GM12878 (cell line): ENCODE measurements around the gene CDC42BPB. TPM values are rescaled to one million over a fixed set of nuclear protein-coding genes. Genes with fewer than 3 reads are reported as not detected.

Source experiments
- ATAC-seq: fragments of 200-7000 bp; cut with Tn5 transposase; 3 replicates; pipeline ENCODE4 v1.9.1; 2020; ENCODE audit warnings: mild to moderate bottlenecking, moderate library complexity
- BruUV-seq: library from RNA; stranded (reverse); fragments of 400-500 nt; replicated peaks from 2 replicates; lab custom pipeline; 2021; lab: Mats Ljungman, UMichigan
- CTCF ChIA-PET: fragments of 300-600 bp; sonication (Branson Sonifier 250); formaldehyde crosslinking; extraction: SDS; loops from one replicate; lab custom pipeline; 2021; ENCODE audit warnings: inconsistent platforms; lab: Yijun Ruan, JAX
- POLR2A ChIA-PET: fragments of 350-600 bp; formaldehyde crosslinking; extraction: SDS; loops from one replicate; lab custom pipeline; 2021; ENCODE audit warnings: inconsistent platforms; lab: Charles Lee
- RAD21 ChIA-PET: fragments of 300-600 bp; sonication (Branson Sonifier 250); formaldehyde crosslinking; loops from one replicate; lab custom pipeline; 2023; ENCODE audit warnings: antibody characterized with exemption; ENCODE audit not compliant: unreplicated experiment; lab: Charles Lee
- SMC1A ChIA-PET: fragments of 300-600 bp; sonication (Branson Sonifier 250); formaldehyde crosslinking; loops from one replicate; lab custom pipeline; 2023; ENCODE audit not compliant: unreplicated experiment, uncharacterized antibody; lab: Charles Lee
- DNase-seq: peaks from one replicate; pipeline ENCODE4 v3.0.0-alpha.2; 2011; ENCODE audit warnings: low read depth, low spot score
- FAIRE-seq: peaks from 3 replicates; lab custom pipeline; 2011; peaks lifted over from hg19 to GRCh38; lab: Jason Lieb, UNC
- H2AFZ ChIP-seq: 2 replicates; pipeline ENCODE4 v1.6.0; 2011; ENCODE audit warnings: low read depth, low read length, control low read depth; ENCODE audit not compliant: control insufficient read depth
- H3K27ac ChIP-seq: 2 replicates; pipeline ENCODE4 v1.5.1; 2011; ENCODE audit warnings: control low read depth; ENCODE audit not compliant: control insufficient read depth, insufficient read depth
- H3K27me3 ChIP-seq, 2 experiments: replicated peaks in 1 of 2; 2 replicates each; pipeline versions ENCODE4 v1.6.0 to v1.6.1; 2011; ENCODE audit warnings: low read length in 1 of 2; ENCODE audit not compliant: control insufficient read depth in 2 of 2, insufficient read depth in 2 of 2
- H3K36me3 ChIP-seq, 2 experiments: 2 replicates each; pipeline ENCODE4 v1.5.1; 2011; ENCODE audit warnings: low read length in 1 of 2; ENCODE audit not compliant: control insufficient read depth in 2 of 2, insufficient read depth in 2 of 2
- H3K4me1 ChIP-seq: 2 replicates; pipeline ENCODE4 v1.6.1; 2011; ENCODE audit warnings: mild to moderate bottlenecking, low read length, moderate library complexity, mixed read lengths; ENCODE audit not compliant: control insufficient read depth, insufficient read depth
- H3K4me2 ChIP-seq: 2 replicates; pipeline ENCODE4 v1.6.0; 2011; ENCODE audit warnings: control low read depth; ENCODE audit not compliant: control insufficient read depth, insufficient read depth
- H3K4me3 ChIP-seq: fragments of 200-600 bp; sonication (generic); 2 replicates; pipeline ENCODE4 v1.5.1; 2016
- H3K79me2 ChIP-seq: 2 replicates; pipeline ENCODE4 v1.6.0; 2011; ENCODE audit warnings: low read length; ENCODE audit not compliant: control insufficient read depth, insufficient read depth
- H3K9ac ChIP-seq: 2 replicates; pipeline ENCODE4 v1.8.0; 2011; ENCODE audit warnings: low read length, control low read depth, mixed read lengths; ENCODE audit not compliant: control insufficient read depth, insufficient read depth
- H3K9me3 ChIP-seq: replicated peaks from 3 replicates; pipeline ENCODE4 v1.5.1; 2011; ENCODE audit warnings: mild to moderate bottlenecking, low read length; ENCODE audit not compliant: control insufficient read depth, insufficient read depth
- H4K20me1 ChIP-seq: 2 replicates; pipeline ENCODE4 v1.6.0; 2011; ENCODE audit not compliant: control insufficient read depth, insufficient read depth
- CREM ChIP-seq: IDR thresholded peaks from 2 replicates; pipeline ENCODE4 v1.6.1; 2014; ENCODE audit warnings: antibody characterized with exemption, low read depth
- FOS ChIP-seq: IDR thresholded peaks from 3 replicates; pipeline ENCODE4 v1.6.1; 2011; ENCODE audit warnings: borderline replicate concordance; ENCODE audit not compliant: insufficient read length; ENCODE audit errors: extremely low read depth
- IKZF1 ChIP-seq: fragments of 450-650 bp; conservative IDR thresholded peaks from 2 replicates; pipeline ENCODE4 v1.6.1; 2017; ENCODE audit warnings: antibody characterized with exemption, mild to moderate bottlenecking
- MEF2B ChIP-seq: fragments of 450-650 bp; IDR thresholded peaks from 2 replicates; pipeline ENCODE4 v1.6.1; 2018; ENCODE audit warnings: mild to moderate bottlenecking, moderate library complexity; ENCODE audit not compliant: partially characterized antibody, poor library complexity, severe bottlenecking
- NR2F1 ChIP-seq: fragments of 450-650 bp; conservative IDR thresholded peaks from 2 replicates; pipeline ENCODE4 v1.6.1; 2017; ENCODE audit warnings: mild to moderate bottlenecking
- RAD21 ChIP-seq: IDR thresholded peaks from 2 replicates; pipeline ENCODE4 v1.6.1; 2011; ENCODE audit warnings: mild to moderate bottlenecking, low read depth, low read length, moderate library complexity; ENCODE audit not compliant: insufficient read depth
- RAD51 ChIP-seq: fragments of 450-650 bp; IDR thresholded peaks from 2 replicates; pipeline ENCODE4 v1.6.1; 2016; ENCODE audit warnings: moderate library complexity, mild to moderate bottlenecking, inconsistent platforms
- SMARCA5 ChIP-seq: fragments of 450-650 bp; IDR thresholded peaks from 2 replicates; pipeline ENCODE4 v1.6.1; 2017; ENCODE audit warnings: mild to moderate bottlenecking
- SMC3 ChIP-seq: IDR thresholded peaks from 2 replicates; pipeline ENCODE4 v1.6.1; 2011; ENCODE audit warnings: low read length, improper control_type of control experiment, borderline replicate concordance
- TBL1XR1 ChIP-seq: IDR thresholded peaks from 2 replicates; pipeline ENCODE4 v1.6.1; 2012; ENCODE audit warnings: low read depth, low read length, improper control_type of control experiment
- WGBS: methylation state at CpG from one replicate; pipeline ENCODE4 v1.1.6; 2016; ENCODE audit warnings: low lambda C conversion rate; ENCODE audit not compliant: insufficient replicate concordance, insufficient coverage; ENCODE audit errors: missing lambda C conversion rate; 5-methylcytosine and 5-hydroxymethylcytosine counted together
- in situ Hi-C: fragments of 300-500 bp; cut with MboI; formaldehyde crosslinking; loops from 9 replicates; pipeline ENCODE4 v1.14.3; 2018; ENCODE audit warnings: mixed read lengths
- intact Hi-C: fragments of 100-400 bp; cut with micrococcal nuclease; formaldehyde crosslinking; loops from one replicate; pipeline ENCODE4 v1.14.2; 2022; ENCODE audit not compliant: unreplicated experiment
- polyA plus RNA-seq, 11 experiments: library from polyadenylated mRNA; depleted of rRNA in 4 of 11; unstranded in 6 of 11; stranded (reverse) in 5 of 11; fragments of >200 nt; fragmentation: Nextera tagmentation in 4 of 11; fragmentation: Illumina TruSeq in 1 of 11; extraction: Ambion mirVana in 4 of 11; extraction: Trizol in 1 of 11; gene quantifications; 1 replicate in 1 of 11; 2 replicates in 10 of 11; pipeline versions ENCODE4 v1.2.1 to v1.2.3, GENCODE V29; 2011 to 2016; ENCODE audit warnings: inconsistent platforms in 2 of 11, missing spikeins in 2 of 11, low read depth in 1 of 11
- total RNA-seq, 4 experiments: library from RNA; depleted of rRNA in 3 of 4; stranded (reverse); fragments of >200 nt in 3 of 4; fragmentation: Illumina TruSeq in 1 of 4; extraction: Trizol in 1 of 4; gene quantifications; 2 replicates each; pipeline versions ENCODE4 v1.2.1 to v1.2.3, GENCODE V29; 2013 to 2021
- TF ChIP-seq, protein P1 (sequence below): fragments of 450-650 bp; IDR thresholded peaks from 2 replicates; pipeline ENCODE4 v1.6.1; 2016; ENCODE audit warnings: mild to moderate bottlenecking
- TF ChIP-seq, protein P2 (sequence below): IDR thresholded peaks from 2 replicates; pipeline ENCODE4 v1.6.1; 2011; ENCODE audit warnings: borderline replicate concordance, low read depth, mild to moderate bottlenecking, moderate library complexity, mixed read lengths, low read length; ENCODE audit not compliant: insufficient read depth; ENCODE audit errors: extremely low read length
- TF ChIP-seq, protein P3 (sequence below), 3 experiments: IDR thresholded peaks in 2 of 3; conservative IDR thresholded peaks in 1 of 3; 2 replicates each; pipeline ENCODE4 v1.5.1; 2011; ENCODE audit warnings: low read depth in 3 of 3, low read length in 3 of 3, mild to moderate bottlenecking in 3 of 3, control low read depth in 2 of 3, moderate library complexity in 2 of 3, inconsistent platforms in 1 of 3, mixed read lengths in 1 of 3; ENCODE audit not compliant: control insufficient read depth in 2 of 3, insufficient read depth in 1 of 3; ENCODE audit errors: extremely low read depth in 1 of 3
- TF ChIP-seq, protein P4 (sequence below): fragments of 450-650 bp; IDR thresholded peaks from 2 replicates; pipeline ENCODE4 v1.6.1; 2017; ENCODE audit warnings: mild to moderate bottlenecking, moderate library complexity

Gene CDC42BPB
- total and polyA plus RNA-seq, 10 of the 15 experiments (the other 5 are each of a cell fraction or from before 2014, with no cell fraction given): 0.42 to 22.1 (median 13.3) TPM

DNA sequence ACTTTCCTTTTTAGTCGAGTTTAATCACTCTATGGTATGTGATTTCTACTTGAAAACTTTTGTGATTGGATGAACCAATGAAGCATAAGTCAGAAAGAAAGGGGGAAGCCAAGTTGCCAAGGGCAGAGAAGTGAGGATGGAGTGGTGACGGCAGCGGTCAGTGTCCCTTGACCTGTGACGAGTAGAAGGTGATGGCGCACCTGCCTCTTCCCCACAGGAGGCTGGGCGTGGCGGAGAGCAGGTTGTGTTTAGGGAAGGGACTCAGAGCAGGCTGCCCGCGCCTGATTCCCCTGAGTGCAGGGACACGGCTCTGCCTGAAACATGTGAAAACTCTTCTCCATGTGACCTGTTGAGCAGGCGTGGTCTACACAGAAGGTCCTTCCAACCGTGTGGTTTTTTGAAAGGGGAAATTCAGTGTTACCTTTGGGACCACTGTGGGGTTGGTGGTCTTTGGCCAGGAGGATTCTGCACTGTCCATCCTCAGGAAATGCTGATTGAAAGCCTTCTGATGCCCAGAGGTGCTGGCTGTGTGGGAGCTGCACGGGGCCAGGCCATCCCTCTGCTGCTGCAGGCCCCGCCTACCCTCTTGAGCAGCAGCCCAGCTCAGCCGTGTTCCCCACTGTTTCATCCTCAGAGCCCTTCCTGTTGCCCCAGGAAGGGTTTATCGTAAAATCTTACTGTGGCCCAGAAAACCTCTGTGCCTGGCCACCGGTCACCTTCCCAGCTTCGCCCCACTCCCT lies 158.4 kb downstream of the CDC42BPB start:
- Histone ChIP-seq H3K9ac (peak overlapping the region; percentile 13; the same call in 1 of the 2 replicates), H3K4me2 (peak overlapping the region; percentile 79), H3K9me3 (no peaks in the 10 kb centered on the region), H3K79me2 (peaks cover 33% of the 10 kb centered on the region), H3K4me3 (peak overlapping the region; percentile 9; the same call in 1 of the 2 replicates), H3K4me1 (peaks cover 59% of the 10 kb centered on the region), H2AFZ (no peak overlapping the region), H3K27me3 (no peaks in the 10 kb centered on the region), H4K20me1 (no peaks in the 10 kb centered on the region), H3K36me3 (peaks cover 25 to 30% of the 10 kb centered on the region in 2 experiments; a peak in 3 of 4 replicates), H3K27ac (peak overlapping the region; percentile 79)
- CTCF ChIA-PET: interaction anchor here (0.8 kb wide), 1 partner anchor 205 kb away, joined by 3 read pairs; no protein-coding TSS in a partner anchor
- SMC1A ChIA-PET: interaction anchor here (0.6 to 1.9 kb wide), 3 partner anchors 78 to 203 kb away, joined by 3 to 9 read pairs (median 3); no protein-coding TSS in a partner anchor
- no TSS peak for BruUV-seq
- DNase-seq (peak; percentile 28), ATAC-seq (peak; percentile 42), FAIRE-seq (no peak)
- WGBS: 27% methylated on average over 18 of the region's 18 CpGs
- RAD21 ChIA-PET: interaction anchor here (1.0 to 1.4 kb wide), 3 partner anchors 80 to 204 kb away, joined by 3 to 7 read pairs (median 5); no protein-coding TSS in a partner anchor
- intact Hi-C loops (no loop called here), in situ Hi-C loops (no loop called here)
- POLR2A ChIA-PET: interaction anchor here (0.9 kb wide), 1 partner anchor 14 kb away, joined by 3 read pairs; no protein-coding TSS in a partner anchor
- TF ChIP-seq FOS (no peak), CREM (peak; percentile 15; the same call in 1 of the 2 replicates), RAD21 (no peak), NR2F1 (peak; percentile 90), MEF2B (peak; percentile 52), IKZF1 (peak; percentile 75), TBL1XR1 (no peak), RAD51 (peak; percentile 72), SMARCA5 (no peak), SMC3 (no peak)
- TF ChIP-seq, protein P1, sequence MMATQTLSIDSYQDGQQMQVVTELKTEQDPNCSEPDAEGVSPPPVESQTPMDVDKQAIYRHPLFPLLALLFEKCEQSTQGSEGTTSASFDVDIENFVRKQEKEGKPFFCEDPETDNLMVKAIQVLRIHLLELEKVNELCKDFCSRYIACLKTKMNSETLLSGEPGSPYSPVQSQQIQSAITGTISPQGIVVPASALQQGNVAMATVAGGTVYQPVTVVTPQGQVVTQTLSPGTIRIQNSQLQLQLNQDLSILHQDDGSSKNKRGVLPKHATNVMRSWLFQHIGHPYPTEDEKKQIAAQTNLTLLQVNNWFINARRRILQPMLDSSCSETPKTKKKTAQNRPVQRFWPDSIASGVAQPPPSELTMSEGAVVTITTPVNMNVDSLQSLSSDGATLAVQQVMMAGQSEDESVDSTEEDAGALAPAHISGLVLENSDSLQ: no peak
- TF ChIP-seq, protein P2, sequence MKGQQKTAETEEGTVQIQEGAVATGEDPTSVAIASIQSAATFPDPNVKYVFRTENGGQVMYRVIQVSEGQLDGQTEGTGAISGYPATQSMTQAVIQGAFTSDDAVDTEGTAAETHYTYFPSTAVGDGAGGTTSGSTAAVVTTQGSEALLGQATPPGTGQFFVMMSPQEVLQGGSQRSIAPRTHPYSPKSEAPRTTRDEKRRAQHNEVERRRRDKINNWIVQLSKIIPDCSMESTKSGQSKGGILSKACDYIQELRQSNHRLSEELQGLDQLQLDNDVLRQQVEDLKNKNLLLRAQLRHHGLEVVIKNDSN: peak; percentile 59
- TF ChIP-seq, protein P3, sequence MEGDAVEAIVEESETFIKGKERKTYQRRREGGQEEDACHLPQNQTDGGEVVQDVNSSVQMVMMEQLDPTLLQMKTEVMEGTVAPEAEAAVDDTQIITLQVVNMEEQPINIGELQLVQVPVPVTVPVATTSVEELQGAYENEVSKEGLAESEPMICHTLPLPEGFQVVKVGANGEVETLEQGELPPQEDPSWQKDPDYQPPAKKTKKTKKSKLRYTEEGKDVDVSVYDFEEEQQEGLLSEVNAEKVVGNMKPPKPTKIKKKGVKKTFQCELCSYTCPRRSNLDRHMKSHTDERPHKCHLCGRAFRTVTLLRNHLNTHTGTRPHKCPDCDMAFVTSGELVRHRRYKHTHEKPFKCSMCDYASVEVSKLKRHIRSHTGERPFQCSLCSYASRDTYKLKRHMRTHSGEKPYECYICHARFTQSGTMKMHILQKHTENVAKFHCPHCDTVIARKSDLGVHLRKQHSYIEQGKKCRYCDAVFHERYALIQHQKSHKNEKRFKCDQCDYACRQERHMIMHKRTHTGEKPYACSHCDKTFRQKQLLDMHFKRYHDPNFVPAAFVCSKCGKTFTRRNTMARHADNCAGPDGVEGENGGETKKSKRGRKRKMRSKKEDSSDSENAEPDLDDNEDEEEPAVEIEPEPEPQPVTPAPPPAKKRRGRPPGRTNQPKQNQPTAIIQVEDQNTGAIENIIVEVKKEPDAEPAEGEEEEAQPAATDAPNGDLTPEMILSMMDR (IDR thresholded peaks at IDR 0.05 in 2 of 3, conservative IDR thresholded peaks at IDR 0.05 in 1 of 3; ENCODE audit: control insufficient read depth in 2 of 3, extremely low read depth in 1 of 3, insufficient read depth in 1 of 3, low read depth in 3 of 3, low read length in 3 of 3): no peak
- TF ChIP-seq, protein P4, sequence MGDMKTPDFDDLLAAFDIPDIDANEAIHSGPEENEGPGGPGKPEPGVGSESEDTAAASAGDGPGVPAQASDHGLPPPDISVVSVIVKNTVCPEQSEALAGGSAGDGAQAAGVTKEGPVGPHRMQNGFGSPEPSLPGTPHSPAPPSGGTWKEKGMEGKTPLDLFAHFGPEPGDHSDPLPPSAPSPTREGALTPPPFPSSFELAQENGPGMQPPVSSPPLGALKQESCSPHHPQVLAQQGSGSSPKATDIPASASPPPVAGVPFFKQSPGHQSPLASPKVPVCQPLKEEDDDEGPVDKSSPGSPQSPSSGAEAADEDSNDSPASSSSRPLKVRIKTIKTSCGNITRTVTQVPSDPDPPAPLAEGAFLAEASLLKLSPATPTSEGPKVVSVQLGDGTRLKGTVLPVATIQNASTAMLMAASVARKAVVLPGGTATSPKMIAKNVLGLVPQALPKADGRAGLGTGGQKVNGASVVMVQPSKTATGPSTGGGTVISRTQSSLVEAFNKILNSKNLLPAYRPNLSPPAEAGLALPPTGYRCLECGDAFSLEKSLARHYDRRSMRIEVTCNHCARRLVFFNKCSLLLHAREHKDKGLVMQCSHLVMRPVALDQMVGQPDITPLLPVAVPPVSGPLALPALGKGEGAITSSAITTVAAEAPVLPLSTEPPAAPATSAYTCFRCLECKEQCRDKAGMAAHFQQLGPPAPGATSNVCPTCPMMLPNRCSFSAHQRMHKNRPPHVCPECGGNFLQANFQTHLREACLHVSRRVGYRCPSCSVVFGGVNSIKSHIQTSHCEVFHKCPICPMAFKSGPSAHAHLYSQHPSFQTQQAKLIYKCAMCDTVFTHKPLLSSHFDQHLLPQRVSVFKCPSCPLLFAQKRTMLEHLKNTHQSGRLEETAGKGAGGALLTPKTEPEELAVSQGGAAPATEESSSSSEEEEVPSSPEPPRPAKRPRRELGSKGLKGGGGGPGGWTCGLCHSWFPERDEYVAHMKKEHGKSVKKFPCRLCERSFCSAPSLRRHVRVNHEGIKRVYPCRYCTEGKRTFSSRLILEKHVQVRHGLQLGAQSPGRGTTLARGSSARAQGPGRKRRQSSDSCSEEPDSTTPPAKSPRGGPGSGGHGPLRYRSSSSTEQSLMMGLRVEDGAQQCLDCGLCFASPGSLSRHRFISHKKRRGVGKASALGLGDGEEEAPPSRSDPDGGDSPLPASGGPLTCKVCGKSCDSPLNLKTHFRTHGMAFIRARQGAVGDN: peak; percentile 73; the same call in 1 of the 2 replicates
